ENCODE measurements around the gene SALL4. TPM values are rescaled to one million over a fixed set of nuclear protein-coding genes. Genes with fewer than 3 reads are reported as not detected.

SALL4 gene
- total and polyA plus RNA-seq, 2 of the 8 experiments (the other 6 are each of a cell fraction or from before 2014, with no cell fraction given): 108 to 235 TPM

DNA sequence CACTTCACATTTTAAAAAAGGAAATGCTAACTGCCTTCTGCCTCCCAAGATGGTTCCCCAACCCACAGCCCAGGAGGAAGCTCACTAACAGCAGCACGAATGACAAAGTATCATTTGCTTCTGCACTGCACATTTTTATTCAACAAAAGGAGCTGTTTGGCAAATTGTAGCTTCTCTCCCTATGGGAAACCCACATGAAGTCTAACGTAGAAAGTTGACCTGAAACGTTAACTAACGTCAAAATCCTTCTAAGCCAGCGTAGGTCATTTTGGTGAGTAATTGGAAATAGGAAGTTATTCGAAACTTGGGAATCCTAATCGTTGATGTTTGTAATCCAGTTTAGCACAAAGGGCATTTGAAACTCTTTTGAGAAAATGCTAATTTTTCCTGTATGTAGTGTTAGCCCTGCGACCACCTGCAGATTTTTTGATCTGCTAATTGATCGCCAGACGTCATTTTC is 2.9 kb downstream of the SALL4 start (continued):
- peak; percentile 71 for TF ChIP-seq CHD7 (IDR thresholded peaks at IDR 0.05; ENCODE audit: insufficient replicate concordance, low read length)
- TF ChIP-seq KDM1A (IDR thresholded peaks at IDR 0.05; ENCODE audit: borderline replicate concordance, low read length): no peak
- no peak for TF ChIP-seq ATF3 (IDR thresholded peaks at IDR 0.05; ENCODE audit: insufficient read depth, low read depth, low read length)
- no peak for TF ChIP-seq SP4 (IDR thresholded peaks at IDR 0.05; ENCODE audit: low read length)
- 0 out of 2 replicates have a peak, but pooled peaks have one; percentile 6 for TF ChIP-seq RBBP5 (IDR thresholded peaks at IDR 0.05; ENCODE audit: borderline replicate concordance, low read depth, low read length)
- TF ChIP-seq SAP30 (IDR thresholded peaks at IDR 0.05; ENCODE audit: insufficient read depth, insufficient replicate concordance, low read length): no peak
